Activated naive CD8-positive, alpha-beta T cell (primary cell): ENCODE data around the gene CDH13.

Source experiments
- H3K27ac Mint-ChIP-seq: one replicate; pipeline ENCODE4 v1.8.0; 2021; ENCODE audit warnings: mixed read lengths
- H3K27me3 Mint-ChIP-seq: one replicate; pipeline ENCODE4 v1.8.0; 2021; ENCODE audit warnings: mixed read lengths
- H3K36me3 Mint-ChIP-seq: one replicate; pipeline ENCODE4 v1.8.0; 2021; ENCODE audit warnings: mixed read lengths
- H3K4me1 Mint-ChIP-seq: one replicate; pipeline ENCODE4 v1.8.0; 2021; ENCODE audit warnings: low read depth, mixed read lengths
- H3K4me3 Mint-ChIP-seq: one replicate; pipeline ENCODE4 v1.8.0; 2021; ENCODE audit warnings: mild to moderate bottlenecking, mixed read lengths
- H3K9me3 Mint-ChIP-seq: one replicate; pipeline ENCODE4 v1.8.0; 2021; ENCODE audit warnings: low read depth, mixed read lengths

Gene CDH13

GRCh38 chr16:83023640-83024039 is 396.9 kb downstream of the CDH13 start:
- no peak overlapping the region for H3K4me3 Mint-ChIP-seq

GRCh38 chr16:83027973-83028372 is 401.2 kb downstream of the CDH13 start:
- Mint-ChIP-seq H3K9me3 (no peaks in the 10 kb centered on the region), H3K4me3 (no peak overlapping the region), H3K27ac (no peak overlapping the region), H3K36me3 (no peaks in the 10 kb centered on the region), H3K4me1 (no peaks in the 10 kb centered on the region), H3K27me3 (peaks cover 2% of the 10 kb centered on the region)

More at GRCh38 chr16:83023640-83024039, 396.9 kb downstream of the CDH13 start:
- peaks cover 2% of the 10 kb centered on the region for H3K27me3 Mint-ChIP-seq
- H3K36me3 Mint-ChIP-seq = no peaks in the 10 kb centered on the region
- no peak overlapping the region for H3K27ac Mint-ChIP-seq
- no peaks in the 10 kb centered on the region for H3K9me3 Mint-ChIP-seq
- H3K4me1 Mint-ChIP-seq = no peaks in the 10 kb centered on the region

GRCh38 chr16:83029467-83029866 is 402.7 kb downstream of the CDH13 start:
- H3K36me3 Mint-ChIP-seq = no peaks in the 10 kb centered on the region
- no peak overlapping the region for H3K27ac Mint-ChIP-seq
- H3K9me3 Mint-ChIP-seq = no peaks in the 10 kb centered on the region
- H3K27me3 Mint-ChIP-seq = no peaks in the 10 kb centered on the region
- H3K4me1 Mint-ChIP-seq = no peaks in the 10 kb centered on the region
- no peak overlapping the region for H3K4me3 Mint-ChIP-seq

GRCh38 chr16:83031524-83031923 is 404.8 kb downstream of the CDH13 start:
- Mint-ChIP-seq H3K27ac (no peak overlapping the region), H3K9me3 (no peaks in the 10 kb centered on the region), H3K27me3 (no peaks in the 10 kb centered on the region), H3K4me1 (no peaks in the 10 kb centered on the region), H3K4me3 (no peak overlapping the region), H3K36me3 (no peaks in the 10 kb centered on the region)

GRCh38 chr16:83037102-83037501 is 410.3 kb downstream of the CDH13 start:
- H3K36me3 Mint-ChIP-seq = no peaks in the 10 kb centered on the region
- H3K27me3 Mint-ChIP-seq = no peaks in the 10 kb centered on the region
- no peaks in the 10 kb centered on the region for H3K4me1 Mint-ChIP-seq
- peaks cover 3% of the 10 kb centered on the region for H3K9me3 Mint-ChIP-seq
- H3K27ac Mint-ChIP-seq = no peak overlapping the region
- H3K4me3 Mint-ChIP-seq = no peak overlapping the region

- H3K27me3 Mint-ChIP-seq = no peaks in the 10 kb centered on the region
- H3K4me3 Mint-ChIP-seq = no peak overlapping the region
- H3K27ac Mint-ChIP-seq = no peak overlapping the region
- no peaks in the 10 kb centered on the region for H3K4me1 Mint-ChIP-seq
- no peaks in the 10 kb centered on the region for H3K36me3 Mint-ChIP-seq
- peaks cover 3% of the 10 kb centered on the region for H3K9me3 Mint-ChIP-seq
These were observed 411.1 kb downstream of the CDH13 start for GRCh38 chr16:83037884-83038283.

DNA sequence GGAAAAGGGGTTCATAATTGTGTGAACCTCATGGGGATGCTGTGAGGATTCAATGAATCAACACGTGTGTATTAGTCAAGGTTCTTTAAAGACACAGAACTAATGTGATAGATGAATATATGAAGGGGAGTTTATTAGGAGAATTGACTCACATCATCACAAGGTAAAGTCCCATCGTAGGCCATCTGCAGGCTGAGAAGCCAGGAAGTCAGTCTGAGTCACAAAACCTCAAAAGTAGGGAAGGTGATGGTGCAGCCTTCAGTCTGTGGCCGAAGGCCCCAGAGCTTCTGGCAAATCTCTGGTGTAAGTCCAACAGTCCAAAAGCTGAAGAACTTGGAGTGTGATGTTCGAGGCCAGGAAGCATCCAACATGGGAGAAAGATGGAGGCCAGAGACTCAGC is 413.4 kb downstream of the CDH13 start:
- no peaks in the 10 kb centered on the region for H3K27me3 Mint-ChIP-seq
- no peak overlapping the region for H3K27ac Mint-ChIP-seq
- H3K9me3 Mint-ChIP-seq = peaks cover 3% of the 10 kb centered on the region
- H3K4me3 Mint-ChIP-seq = no peak overlapping the region
- no peaks in the 10 kb centered on the region for H3K36me3 Mint-ChIP-seq
- no peaks in the 10 kb centered on the region for H3K4me1 Mint-ChIP-seq

DNA sequence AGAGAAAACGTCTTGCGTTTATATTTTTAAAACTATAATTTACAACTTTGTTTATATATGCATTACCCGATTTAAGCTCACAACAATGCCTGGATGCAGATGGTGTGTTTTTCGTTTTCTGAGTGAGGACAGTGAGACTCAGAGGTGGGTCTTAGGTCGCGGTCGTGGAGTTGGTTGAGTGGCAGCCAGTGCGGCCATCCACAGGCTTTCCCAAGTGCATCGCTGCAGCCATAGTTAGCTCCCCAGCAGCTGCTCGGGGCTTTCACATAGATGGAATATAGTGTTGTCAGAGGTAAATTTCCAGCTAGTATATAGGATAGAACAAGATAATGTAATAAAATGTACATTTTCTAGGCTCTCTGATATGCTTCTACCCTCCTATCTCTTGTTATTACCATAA is 417.8 kb downstream of the CDH13 start:
- H3K4me3 Mint-ChIP-seq = no peak overlapping the region
- H3K27me3 Mint-ChIP-seq = no peaks in the 10 kb centered on the region
- H3K4me1 Mint-ChIP-seq = no peaks in the 10 kb centered on the region
- no peak overlapping the region for H3K27ac Mint-ChIP-seq
- H3K9me3 Mint-ChIP-seq = peaks cover 3% of the 10 kb centered on the region
- H3K36me3 Mint-ChIP-seq = no peaks in the 10 kb centered on the region

GRCh38 chr16:83045790-83046189 is 419.0 kb downstream of the CDH13 start:
- Mint-ChIP-seq H3K4me3 (no peak overlapping the region), H3K4me1 (no peaks in the 10 kb centered on the region), H3K9me3 (peaks cover 5% of the 10 kb centered on the region), H3K27ac (no peak overlapping the region), H3K27me3 (no peaks in the 10 kb centered on the region), H3K36me3 (no peaks in the 10 kb centered on the region)

GRCh38 chr16:83046664-83047063 is 419.9 kb downstream of the CDH13 start:
- H3K4me1 Mint-ChIP-seq = no peaks in the 10 kb centered on the region
- no peak overlapping the region for H3K27ac Mint-ChIP-seq
- peaks cover 5% of the 10 kb centered on the region for H3K9me3 Mint-ChIP-seq
- no peak overlapping the region for H3K4me3 Mint-ChIP-seq
- H3K27me3 Mint-ChIP-seq = no peaks in the 10 kb centered on the region
- no peaks in the 10 kb centered on the region for H3K36me3 Mint-ChIP-seq

DNA sequence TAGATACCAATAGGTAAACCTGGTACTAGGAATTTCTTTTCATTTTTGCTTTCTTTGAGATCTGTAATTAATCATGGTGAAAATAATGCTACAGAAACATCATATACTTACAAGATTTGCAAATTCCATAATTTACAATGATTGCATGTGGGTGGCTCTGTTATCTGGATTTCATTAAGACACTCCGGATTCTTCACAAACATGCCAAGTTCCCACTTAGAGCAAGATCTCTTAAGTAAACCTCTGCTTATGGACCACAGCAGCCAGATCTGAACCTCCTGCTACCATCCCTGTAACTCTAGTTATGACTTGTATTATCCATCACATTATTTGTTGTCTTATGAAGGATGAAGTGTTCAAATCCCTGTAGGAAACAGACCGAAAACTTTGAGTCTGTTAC is 424.7 kb downstream of the CDH13 start:
- H3K4me3 Mint-ChIP-seq = no peak overlapping the region
- no peaks in the 10 kb centered on the region for H3K36me3 Mint-ChIP-seq
- no peaks in the 10 kb centered on the region for H3K27me3 Mint-ChIP-seq
- H3K4me1 Mint-ChIP-seq = no peaks in the 10 kb centered on the region
- peaks cover 5% of the 10 kb centered on the region for H3K9me3 Mint-ChIP-seq
- H3K27ac Mint-ChIP-seq = no peak overlapping the region

GRCh38 chr16:83054283-83054682 is 427.5 kb downstream of the CDH13 start:
- Mint-ChIP-seq H3K9me3 (peaks cover 5% of the 10 kb centered on the region), H3K36me3 (no peaks in the 10 kb centered on the region), H3K27me3 (no peaks in the 10 kb centered on the region), H3K4me1 (no peaks in the 10 kb centered on the region), H3K27ac (no peak overlapping the region), H3K4me3 (no peak overlapping the region)

DNA sequence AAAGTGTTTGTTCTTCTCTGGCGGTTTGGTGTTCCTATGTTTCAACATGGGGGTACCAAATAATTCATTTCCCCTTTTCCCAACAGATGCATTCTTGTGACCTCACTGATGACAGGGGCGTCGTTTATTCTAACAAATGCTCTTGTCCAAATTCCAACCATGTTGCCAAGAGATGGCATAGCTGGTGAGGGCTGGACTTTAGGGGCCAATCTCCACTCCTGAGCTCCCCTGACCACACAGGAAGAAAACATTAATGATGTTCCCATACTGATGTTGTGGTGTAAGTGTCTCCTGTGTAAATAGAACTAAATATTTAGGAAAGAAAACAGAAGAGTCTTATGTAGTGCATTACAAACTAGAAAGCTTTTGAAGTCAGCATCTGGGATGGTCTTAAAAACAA is 431.6 kb downstream of the CDH13 start:
- H3K9me3 Mint-ChIP-seq = no peaks in the 10 kb centered on the region
- H3K27me3 Mint-ChIP-seq = peaks cover 5% of the 10 kb centered on the region
- H3K4me3 Mint-ChIP-seq = no peak overlapping the region
- H3K27ac Mint-ChIP-seq = no peak overlapping the region
- H3K36me3 Mint-ChIP-seq = no peaks in the 10 kb centered on the region
- H3K4me1 Mint-ChIP-seq = no peaks in the 10 kb centered on the region

GRCh38 chr16:83059237-83059636 is 432.5 kb downstream of the CDH13 start:
- H3K9me3 Mint-ChIP-seq = peaks cover 4% of the 10 kb centered on the region
- H3K27ac Mint-ChIP-seq = no peak overlapping the region

DNA sequence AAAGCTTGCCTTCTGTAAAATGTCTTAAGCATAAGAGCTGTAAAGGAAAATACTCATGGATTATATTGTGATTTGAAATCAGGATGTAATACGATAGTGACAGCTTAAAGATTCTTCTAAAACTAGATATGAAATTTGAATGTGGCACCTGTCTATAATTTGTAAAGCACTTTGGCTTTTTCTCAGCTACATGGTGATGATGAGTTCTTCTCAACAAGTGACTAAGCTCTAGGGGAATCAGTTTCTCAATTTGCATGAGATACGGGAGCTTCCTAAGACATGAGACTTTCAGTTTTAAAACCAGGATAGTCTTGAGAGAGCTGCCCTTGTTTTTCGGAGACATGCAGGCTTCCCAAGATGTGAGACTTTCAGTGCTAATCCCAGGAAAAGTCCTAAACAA is 439.2 kb downstream of the CDH13 start:
- Mint-ChIP-seq H3K4me3 (no peak overlapping the region), H3K27me3 (peaks cover 6% of the 10 kb centered on the region), H3K4me1 (no peaks in the 10 kb centered on the region), H3K9me3 (peaks cover 4% of the 10 kb centered on the region), H3K36me3 (no peaks in the 10 kb centered on the region), H3K27ac (no peak overlapping the region)

More at GRCh38 chr16:83059237-83059636, 432.5 kb downstream of the CDH13 start:
- Mint-ChIP-seq H3K27me3 (peaks cover 6% of the 10 kb centered on the region), H3K4me1 (no peaks in the 10 kb centered on the region), H3K36me3 (no peaks in the 10 kb centered on the region), H3K4me3 (no peak overlapping the region)

DNA sequence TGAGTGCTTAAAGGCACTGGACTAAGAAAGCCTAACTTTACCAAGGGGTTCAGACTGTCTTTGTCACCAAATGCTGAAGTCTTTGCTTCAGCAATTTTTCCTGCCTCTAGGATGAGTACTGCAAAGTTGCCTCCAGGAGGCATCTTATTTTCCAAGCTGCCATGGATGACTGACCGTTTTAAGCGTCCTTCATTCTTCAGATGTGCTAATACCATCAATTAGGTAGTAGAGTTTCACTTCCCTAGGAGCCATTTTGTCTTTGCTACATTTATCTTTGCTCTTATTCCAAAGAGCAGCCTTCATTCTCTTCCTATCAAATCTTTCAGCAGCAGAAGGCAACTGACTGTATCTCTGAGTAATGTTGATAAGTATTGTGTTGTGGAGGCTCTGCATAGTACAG is 440.1 kb downstream of the CDH13 start:
- H3K4me1 Mint-ChIP-seq = no peaks in the 10 kb centered on the region
- no peaks in the 10 kb centered on the region for H3K36me3 Mint-ChIP-seq
- peaks cover 4% of the 10 kb centered on the region for H3K9me3 Mint-ChIP-seq
- peaks cover 6% of the 10 kb centered on the region for H3K27me3 Mint-ChIP-seq
- H3K4me3 Mint-ChIP-seq = no peak overlapping the region
- H3K27ac Mint-ChIP-seq = no peak overlapping the region
